Psoas muscle (tissue), 8 donors: ENCODE measurements around the gene ERMN. TPM values are rescaled to one million over a fixed set of nuclear protein-coding genes. Genes with fewer than 3 reads are reported as not detected.
A peak's percentile ranks its signal among the peaks of the same experiment; 100 is the strongest.

Experiments used
- ATAC-seq, 4 donors: fragments of 200-7000 bp; cut with Tn5 transposase; one replicate each; pipeline ENCODE4 v1.9.1; 2020; ENCODE audit warnings: moderate library complexity in 3 of 4, mild to moderate bottlenecking in 2 of 4
- DNase-seq, 2 donors: peaks; one replicate each; pipeline ENCODE4 v3.0.0-alpha.2; 2020
- H3K27ac ChIP-seq: fragments of 200-600 bp; one replicate; pipeline ENCODE4 v1.8.0; 2022
- H3K27me3 ChIP-seq, 3 donors: fragments of 200-600 bp in 1 of 3; one replicate each; pipeline versions ENCODE4 v1.6.1 to v1.8.0; 2013 to 2022; ENCODE audit warnings: low read length in 2 of 3, mild to moderate bottlenecking in 2 of 3, moderate library complexity in 1 of 3; ENCODE audit not compliant: insufficient read depth in 3 of 3
- H3K36me3 ChIP-seq, 2 donors: fragments of 200-600 bp in 1 of 2; one replicate each; pipeline versions ENCODE4 v1.6.1 to v1.8.0; 2013 to 2022; ENCODE audit warnings: low read depth in 1 of 2, mild to moderate bottlenecking in 1 of 2, moderate library complexity in 1 of 2; ENCODE audit not compliant: insufficient read depth in 1 of 2
- H3K4me1 ChIP-seq: fragments of 200-600 bp; one replicate; pipeline ENCODE4 v1.8.0; 2022
- H3K4me3 ChIP-seq: fragments of 200-600 bp; one replicate; pipeline ENCODE4 v1.8.0; 2022; ENCODE audit warnings: mild to moderate bottlenecking
- H3K9me3 ChIP-seq: fragments of 200-600 bp; one replicate; pipeline ENCODE4 v1.8.0; 2022
- CTCF ChIP-seq: fragments of 200-600 bp; IDR thresholded peaks from one replicate; pipeline ENCODE4 v1.8.0; 2022; ENCODE audit warnings: antibody characterized with exemption
- WGBS, 3 donors: extraction: QIAGEN DNeasy Blood & Tissue Kit; methylation state at CpG; one replicate each; pipeline versions ENCODE4 v1.1.6 to v1.1.7; 2013; 5-methylcytosine and 5-hydroxymethylcytosine counted together
- intact Hi-C, 2 donors: fragments of 100-400 bp; cut with DNase I; formaldehyde crosslinking; loops; one replicate each; pipeline versions ENCODE4 v1.11.0 to v1.14.2; 2022
- polyA plus RNA-seq, 3 donors: library from polyadenylated mRNA; stranded (reverse); fragments of 200-250 nt; gene quantifications; one replicate each; pipeline ENCODE4 v1.2.3, GENCODE V29; 2013
- total RNA-seq, 4 donors: library from RNA; stranded (reverse); fragmentation: NEBNext Ultra II Directional in 2 of 4; extraction: Animal tissue kit (Norgen Biotek cat#: 25700) in 2 of 4; gene quantifications; one replicate each; pipeline versions ENCODE4 v1.2.1 to v1.2.4, GENCODE V29; 2021 to 2023
- donor health status: healthy with polysubstance abuse.
- donor health status: DM: no; HTN: no; CAD: no; lungs with moderate emphysema.
- donor health status: Bipolar disorder and iron deficiency.
- donor health status: healthy.
- donor health status: DM: yes; HTN: yes; CAD: no.
- donor health status: DM: no; HTN: no; CAD: no.
- donor health status: DM: no; HTN: no; CAD: no.
- donor health status: DM: yes; HTN: yes; CAD: no.

ERMN gene
- total and polyA plus RNA-seq, 7 donors: 0.05 to 0.08 TPM; not detected in 5

DNA sequence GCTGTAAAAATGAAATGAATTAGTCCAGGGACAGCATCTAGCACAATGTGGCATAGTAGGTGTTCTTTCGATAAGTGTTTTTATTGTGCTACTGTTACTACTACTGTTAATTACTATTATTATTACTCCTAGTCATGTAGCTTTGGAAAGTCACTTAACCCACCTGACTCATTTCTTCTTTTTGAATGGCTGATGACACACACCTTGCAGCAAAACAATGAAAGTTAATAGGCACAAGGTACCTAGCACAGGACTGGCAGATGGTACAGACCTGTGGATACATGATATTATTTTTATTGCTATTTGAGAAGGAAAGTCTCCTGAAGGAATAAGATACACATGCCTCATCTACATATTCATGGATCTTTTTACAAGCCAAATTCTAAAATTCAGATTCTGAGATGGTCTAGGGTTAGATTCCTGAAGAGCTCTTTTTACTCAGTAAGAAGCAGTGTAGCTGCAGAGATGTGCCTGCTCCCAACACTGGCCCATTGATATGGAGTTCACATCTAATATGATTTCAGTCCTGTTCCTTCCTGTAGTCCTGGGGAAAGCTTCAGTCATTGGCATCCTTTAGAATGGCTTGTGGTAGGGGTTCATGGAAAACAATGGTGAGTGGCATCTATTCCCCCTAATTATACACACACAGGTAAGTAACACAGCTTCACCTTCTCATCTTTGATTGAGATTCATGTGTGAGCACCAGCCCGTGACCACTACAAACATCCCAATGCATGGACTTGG is 7.9 kb upstream of the ERMN start:
- no peaks in the 10 kb centered on the region for H3K4me1 ChIP-seq
- no peak overlapping the region for H3K27ac ChIP-seq
- 88 to 93% (median 90%) methylated on average over 2 of the region's 2 CpGs for WGBS, 3 donors
- ATAC-seq: no peak
- no peak for DNase-seq
- intact Hi-C loops: no loop called here
- no peak overlapping the region for H3K4me3 ChIP-seq
- H3K9me3 ChIP-seq: no peaks in the 10 kb centered on the region
- no peaks in the 10 kb centered on the region for H3K27me3 ChIP-seq
- no peak for TF ChIP-seq CTCF
- H3K36me3 ChIP-seq: no peaks in the 10 kb centered on the region

GRCh38 chr2:157329524-157329923 is 3.9 kb upstream of the ERMN start:
- Histone ChIP-seq H3K36me3 (no peaks in the 10 kb centered on the region), H3K9me3 (no peaks in the 10 kb centered on the region), H3K4me3 (no peak overlapping the region), H3K4me1 (no peaks in the 10 kb centered on the region), H3K27me3 (no peaks in the 10 kb centered on the region), H3K27ac (no peak overlapping the region)
- ATAC-seq: no peak
- TF ChIP-seq CTCF: no peak
- DNase-seq: no peak
- WGBS, 3 donors: 73 to 77% (median 74%) methylated on average over 9 of the region's 9 CpGs
- intact Hi-C loops: no loop called here

DNA sequence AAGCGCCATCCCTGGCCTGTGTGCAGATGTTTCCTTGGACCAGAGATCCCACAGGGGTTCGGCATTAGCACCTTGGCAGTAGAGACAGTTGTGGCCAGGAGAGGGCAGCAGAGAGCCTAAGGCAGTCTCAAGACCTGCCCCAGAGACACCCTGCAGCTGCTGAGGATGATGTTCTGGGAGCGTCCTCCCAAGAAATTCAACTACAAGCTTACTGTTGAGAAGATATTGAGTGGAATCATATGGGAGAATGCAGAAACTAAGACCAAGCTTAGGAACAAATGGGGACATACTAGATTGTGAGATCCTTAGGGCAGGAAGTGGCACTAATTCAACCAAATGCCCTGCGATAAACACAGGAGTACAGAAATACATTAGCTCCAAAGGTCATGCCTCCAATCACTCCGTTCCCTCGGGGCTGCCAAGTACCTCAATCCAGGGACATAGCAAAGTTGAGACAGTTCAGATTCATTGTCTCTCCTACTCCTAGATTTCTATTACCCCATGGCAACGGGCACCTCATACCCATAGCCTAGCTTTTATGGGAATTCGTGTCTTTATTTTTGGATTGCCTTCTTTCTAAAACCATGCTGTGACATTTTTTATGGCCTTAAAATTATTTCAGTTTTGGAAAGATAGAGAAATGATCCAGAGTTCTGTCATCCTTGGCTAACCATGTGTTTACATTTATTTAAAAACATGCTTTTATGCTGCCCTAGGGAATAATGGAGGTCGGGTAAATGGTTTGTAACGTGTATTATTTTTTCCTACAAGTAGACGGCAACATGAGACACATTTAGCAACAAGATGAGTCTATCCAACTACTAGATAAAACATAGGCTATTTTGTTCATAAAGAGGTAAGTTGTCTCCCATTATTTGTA is 2.2 kb upstream of the ERMN start:
- intact Hi-C loops: no loop called here
- Histone ChIP-seq H3K4me1 (no peaks in the 10 kb centered on the region), H3K27ac (no peak overlapping the region), H3K9me3 (no peaks in the 10 kb centered on the region), H3K4me3 (no peak overlapping the region), H3K36me3 (no peaks in the 10 kb centered on the region), H3K27me3 (no peaks in the 10 kb centered on the region)
- peak; percentile 74 to 84 for DNase-seq
- peak; percentile 70 to 85 (median 81) for ATAC-seq
- 36 to 42% (median 37%) methylated on average over 11 of the region's 11 CpGs for WGBS, 3 donors
- TF ChIP-seq CTCF: peak; percentile 71

- intact Hi-C loops: no loop called here
- Histone ChIP-seq H3K36me3 (no peaks in the 10 kb centered on the region), H3K27me3 (no peaks in the 10 kb centered on the region), H3K4me3 (no peak overlapping the region), H3K27ac (no peak overlapping the region), H3K4me1 (no peaks in the 10 kb centered on the region), H3K9me3 (no peaks in the 10 kb centered on the region)
- DNase-seq: no peak
- ATAC-seq: no peak
- no peak for TF ChIP-seq CTCF
- 69 to 74% (median 72%) methylated on average over 3 of the region's 3 CpGs for WGBS, 3 donors
These were observed 1.6 kb upstream of the ERMN start for GRCh38 chr2:157327200-157327599.
